NCI-H2171 treated with DMSO at 0.1 percent for 48 hours (cell line): Measurements from ENCODE around the gene R3HDM2.

ENCODE experiments used
- DNase-seq: peaks from one replicate; lab custom pipeline; 2025; lab: John Stamatoyannopoulos, UW

The R3HDM2 gene

GRCh38 chr12:57467212-57467874 is 36.5 kb upstream of the R3HDM2 start:
- no peak for DNase-seq

GRCh38 chr12:57465747-57466505 is 35.1 kb upstream of the R3HDM2 start:
- no peak for DNase-seq

- DNase-seq, result no peak
These were observed 34.3 kb upstream of the R3HDM2 start for GRCh38 chr12:57465030-57465746.

GRCh38 chr12:57464569-57464968 is 33.7 kb upstream of the R3HDM2 start:
- DNase-seq, result no peak

- no peak for DNase-seq
These were observed 32.0 kb upstream of the R3HDM2 start for GRCh38 chr12:57462912-57463253.

GRCh38 chr12:57462251-57462911 is 31.5 kb upstream of the R3HDM2 start:
- DNase-seq, result peak; percentile 97

GRCh38 chr12:57461917-57462250 is 31.0 kb upstream of the R3HDM2 start:
- DNase-seq, result no peak

- peak; percentile 33 for DNase-seq
These were observed 30.6 kb upstream of the R3HDM2 start for GRCh38 chr12:57461276-57461916.

- DNase-seq, result no peak
These were observed 30.0 kb upstream of the R3HDM2 start for GRCh38 chr12:57460841-57461275.

- DNase-seq, result peak; percentile 47
These were observed 29.6 kb upstream of the R3HDM2 start for GRCh38 chr12:57460468-57460784.

- DNase-seq, result peak; percentile 57
These were observed 29.1 kb upstream of the R3HDM2 start, which contains the start of gene GLI1 for GRCh38 chr12:57459750-57460467. TSS of gene GLI1 (plus strand) at chr12:57459785. CDS start at chr12:57463692, 3,907 bp downstream.

GRCh38 chr12:57459055-57459749 is 28.4 kb upstream of the R3HDM2 start:
- peak; percentile 97 for DNase-seq

- no peak for DNase-seq
These were observed 27.8 kb upstream of the R3HDM2 start for GRCh38 chr12:57458665-57459054.

GRCh38 chr12:57456737-57457490 is 26.1 kb upstream of the R3HDM2 start:
- DNase-seq, result no peak

GRCh38 chr12:57456145-57456700 is 25.4 kb upstream of the R3HDM2 start:
- peak; percentile 83 for DNase-seq

GRCh38 chr12:57455374-57456144 is 24.7 kb upstream of the R3HDM2 start:
- DNase-seq, result peak; percentile 84

- DNase-seq, result peak; percentile 84
These were observed 23.9 kb upstream of the R3HDM2 start, which contains the start of gene INHBE for GRCh38 chr12:57454566-57455373. TSS of gene INHBE (plus strand) at chr12:57455307. CDS start at chr12:57455537, 230 bp downstream.

GRCh38 chr12:57454213-57454565 is 23.3 kb upstream of the R3HDM2 start:
- DNase-seq, result no peak
